Panc1 (cell line): ENCODE data around the gene XRCC6. TPM values are rescaled to one million over a fixed set of nuclear protein-coding genes. Genes with fewer than 3 reads are reported as not detected.

Experiments used
- ATAC-seq: fragments of 200-7000 bp; cut with Tn5 transposase; 2 replicates; pipeline ENCODE4 v1.9.1; 2020; ENCODE audit warnings: mild to moderate bottlenecking, moderate library complexity
- BruUV-seq: library from RNA; stranded (reverse); fragments of 400-500 nt; replicated peaks from 2 replicates; lab custom pipeline; 2021; lab: Mats Ljungman, UMichigan
- CTCF ChIA-PET: fragments of 300-600 bp; sonication (Branson Sonifier 250); formaldehyde crosslinking; loops from one replicate; lab custom pipeline; 2022; ENCODE audit warnings: antibody characterized with exemption; lab: Charles Lee
- POLR2A ChIA-PET: fragments of 300-600 bp; sonication (Branson Sonifier 250); formaldehyde crosslinking; loops from one replicate; lab custom pipeline; 2022; ENCODE audit warnings: antibody characterized with exemption; lab: Charles Lee
- DNase-seq: peaks from one replicate; pipeline ENCODE4 v3.0.0-alpha.2; 2010; ENCODE audit warnings: low read depth, low spot score
- H3K27ac ChIP-seq: 2 replicates; pipeline ENCODE4 v1.5.1; 2011; ENCODE audit warnings: mild to moderate bottlenecking, low read length, inconsistent platforms
- H3K27me3 ChIP-seq: fragments of 200-500 bp; sonication (Bioruptor generic); 2 replicates; pipeline ENCODE4 v1.6.0; 2014; ENCODE audit warnings: low read length, inconsistent platforms; ENCODE audit not compliant: control insufficient read depth, insufficient read depth
- H3K36me3 ChIP-seq: fragments of 200-500 bp; sonication (Bioruptor generic); 2 replicates; pipeline ENCODE4 v1.5.1; 2014; ENCODE audit warnings: inconsistent platforms, mild to moderate bottlenecking, low read length, moderate library complexity; ENCODE audit not compliant: control insufficient read depth, insufficient read depth
- H3K4me1 ChIP-seq: 2 replicates; pipeline ENCODE4 v1.5.1; 2011; ENCODE audit warnings: inconsistent platforms, mild to moderate bottlenecking, low read length, moderate library complexity; ENCODE audit not compliant: control insufficient read depth, insufficient read depth
- H3K4me3 ChIP-seq, 2 experiments: 2 replicates each; pipeline ENCODE4 v1.5.1; 2011 to 2012; ENCODE audit warnings: low read depth in 2 of 2, low read length in 2 of 2, mild to moderate bottlenecking in 2 of 2, inconsistent platforms in 1 of 2, moderate library complexity in 1 of 2
- H3K9me3 ChIP-seq: fragments of 200-500 bp; sonication (Bioruptor generic); 2 replicates; pipeline ENCODE4 v1.5.1; 2014; ENCODE audit warnings: low read depth, mild to moderate bottlenecking, inconsistent platforms, low read length, moderate library complexity; ENCODE audit not compliant: control insufficient read depth, insufficient read depth
- POLR2AphosphoS5 ChIP-seq: IDR thresholded peaks from 2 replicates; pipeline ENCODE4 v1.6.1; 2012; ENCODE audit warnings: mild to moderate bottlenecking, low read depth, low read length, moderate library complexity
- SIN3A ChIP-seq: IDR thresholded peaks from 2 replicates; pipeline ENCODE4 v1.6.1; 2012; ENCODE audit warnings: low read depth, mild to moderate bottlenecking, low read length, moderate library complexity, borderline replicate concordance; ENCODE audit not compliant: insufficient read depth
- TCF7L2 ChIP-seq: IDR thresholded peaks from 2 replicates; pipeline ENCODE4 v1.6.1; 2011; ENCODE audit warnings: mild to moderate bottlenecking, low read depth, low read length, inconsistent platforms
- in situ Hi-C: cut with HindIII; loops from 2 replicates; pipeline ENCODE4 v1.10.0; 2016; ENCODE audit warnings: low sequenced_read_pairs, low pct_unique_long_range_greater_than_20kb
- intact Hi-C: fragments of 100-400 bp; cut with micrococcal nuclease; formaldehyde crosslinking; loops from one replicate; pipeline ENCODE4 v1.10.0; 2022; ENCODE audit not compliant: unreplicated experiment
- total RNA-seq: library from RNA; stranded (reverse); gene quantifications from one replicate; pipeline ENCODE4 v1.2.1, GENCODE V29; 2021; ENCODE audit not compliant: unreplicated experiment
- TF ChIP-seq, protein P1 (sequence below), 2 experiments: IDR thresholded peaks; 2 replicates each; pipeline ENCODE4 v1.6.1; 2011 to 2012; ENCODE audit warnings: low read depth in 2 of 2, control low read depth in 1 of 2, low read length in 1 of 2, mild to moderate bottlenecking in 1 of 2, moderate library complexity in 1 of 2; ENCODE audit not compliant: insufficient read depth in 1 of 2
- TF ChIP-seq, protein P2 (sequence below): fragments of 450-650 bp; IDR thresholded peaks from 2 replicates; pipeline ENCODE4 v1.5.1; 2017; ENCODE audit warnings: mild to moderate bottlenecking

XRCC6 gene
- total RNA-seq, 1 experiment from 2014 or later = 287 TPM

DNA sequence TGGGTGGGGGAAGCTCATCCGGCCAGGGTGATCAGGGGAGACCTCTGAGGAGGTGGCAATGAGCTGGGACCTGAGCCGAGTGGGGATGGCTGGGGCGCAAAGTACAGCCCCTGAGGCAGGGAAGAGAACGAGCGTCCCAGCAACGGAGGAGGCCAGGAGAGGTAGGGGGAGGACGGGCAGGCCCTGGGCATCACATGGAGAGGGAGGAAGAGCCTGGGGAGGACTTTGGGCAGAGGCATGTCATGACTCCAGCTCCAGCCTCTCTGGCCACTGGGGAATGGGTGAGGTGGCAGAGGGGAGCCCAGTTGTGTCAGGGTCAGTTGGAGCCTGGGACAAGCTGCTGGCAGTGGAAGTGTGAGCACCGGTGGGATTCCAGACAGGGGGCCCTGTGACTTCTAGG, 43.0 kb upstream of the XRCC6 start:
- ATAC-seq = no peak
- ChIA-PET CTCF (interaction anchor here (1.3 kb wide), 1 partner anchor 10 kb away, joined by 3 read pairs; no protein-coding TSS in a partner anchor), POLR2A (no interaction called here)
- Histone ChIP-seq H3K9me3 (no peaks in the 10 kb centered on the region), H3K4me3 (no peak overlapping the region), H3K27ac (no peak overlapping the region), H3K36me3 (no peaks in the 10 kb centered on the region), H3K27me3 (no peaks in the 10 kb centered on the region), H3K4me1 (no peaks in the 10 kb centered on the region; the same call in 1 of the 2 replicates)
- intact Hi-C loops (no loop called here), in situ Hi-C loops (no loop called here)
- no TSS peak for BruUV-seq
- DNase-seq = no peak
- TF ChIP-seq POLR2AphosphoS5 = no peak
- no peak for TF ChIP-seq TCF7L2
- TF ChIP-seq, protein P1, sequence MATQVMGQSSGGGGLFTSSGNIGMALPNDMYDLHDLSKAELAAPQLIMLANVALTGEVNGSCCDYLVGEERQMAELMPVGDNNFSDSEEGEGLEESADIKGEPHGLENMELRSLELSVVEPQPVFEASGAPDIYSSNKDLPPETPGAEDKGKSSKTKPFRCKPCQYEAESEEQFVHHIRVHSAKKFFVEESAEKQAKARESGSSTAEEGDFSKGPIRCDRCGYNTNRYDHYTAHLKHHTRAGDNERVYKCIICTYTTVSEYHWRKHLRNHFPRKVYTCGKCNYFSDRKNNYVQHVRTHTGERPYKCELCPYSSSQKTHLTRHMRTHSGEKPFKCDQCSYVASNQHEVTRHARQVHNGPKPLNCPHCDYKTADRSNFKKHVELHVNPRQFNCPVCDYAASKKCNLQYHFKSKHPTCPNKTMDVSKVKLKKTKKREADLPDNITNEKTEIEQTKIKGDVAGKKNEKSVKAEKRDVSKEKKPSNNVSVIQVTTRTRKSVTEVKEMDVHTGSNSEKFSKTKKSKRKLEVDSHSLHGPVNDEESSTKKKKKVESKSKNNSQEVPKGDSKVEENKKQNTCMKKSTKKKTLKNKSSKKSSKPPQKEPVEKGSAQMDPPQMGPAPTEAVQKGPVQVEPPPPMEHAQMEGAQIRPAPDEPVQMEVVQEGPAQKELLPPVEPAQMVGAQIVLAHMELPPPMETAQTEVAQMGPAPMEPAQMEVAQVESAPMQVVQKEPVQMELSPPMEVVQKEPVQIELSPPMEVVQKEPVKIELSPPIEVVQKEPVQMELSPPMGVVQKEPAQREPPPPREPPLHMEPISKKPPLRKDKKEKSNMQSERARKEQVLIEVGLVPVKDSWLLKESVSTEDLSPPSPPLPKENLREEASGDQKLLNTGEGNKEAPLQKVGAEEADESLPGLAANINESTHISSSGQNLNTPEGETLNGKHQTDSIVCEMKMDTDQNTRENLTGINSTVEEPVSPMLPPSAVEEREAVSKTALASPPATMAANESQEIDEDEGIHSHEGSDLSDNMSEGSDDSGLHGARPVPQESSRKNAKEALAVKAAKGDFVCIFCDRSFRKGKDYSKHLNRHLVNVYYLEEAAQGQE (IDR thresholded peaks at IDR 0.05; ENCODE audit: insufficient read depth in 1 of 2, low read depth in 2 of 2, low read length in 1 of 2) = no peak

DNA sequence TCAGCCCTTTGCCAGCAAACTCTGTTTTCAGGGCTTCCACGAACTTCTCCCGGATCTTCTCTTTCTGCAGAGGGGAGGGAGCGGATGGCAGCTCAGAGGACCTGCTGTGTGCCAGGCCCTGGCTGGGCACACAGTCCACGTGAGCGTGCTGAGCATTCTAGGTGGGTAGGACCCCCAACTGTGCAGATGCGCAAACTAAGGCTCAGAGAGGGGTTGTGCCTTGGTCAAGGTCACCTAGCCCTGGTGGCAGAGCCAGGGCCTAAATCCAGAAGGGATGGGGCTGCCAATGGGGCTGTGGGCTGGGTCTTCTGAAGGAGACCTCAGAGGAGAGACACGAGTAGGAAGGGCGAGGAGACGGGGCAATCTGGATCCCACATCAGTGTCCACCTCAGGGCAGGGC, 42.3 kb upstream of the XRCC6 start:
- no peaks in the 10 kb centered on the region for H3K36me3 ChIP-seq
- no peak overlapping the region for H3K27ac ChIP-seq
- intact Hi-C loops (no loop called here), in situ Hi-C loops (no loop called here)
- ChIA-PET POLR2A (no interaction called here), CTCF (no interaction called here)
- no peaks in the 10 kb centered on the region; the same call in 1 of the 2 replicates for H3K4me1 ChIP-seq
- H3K4me3 ChIP-seq = no peak overlapping the region
- no TSS peak for BruUV-seq
- no peak for DNase-seq
- TF ChIP-seq, protein P2, sequence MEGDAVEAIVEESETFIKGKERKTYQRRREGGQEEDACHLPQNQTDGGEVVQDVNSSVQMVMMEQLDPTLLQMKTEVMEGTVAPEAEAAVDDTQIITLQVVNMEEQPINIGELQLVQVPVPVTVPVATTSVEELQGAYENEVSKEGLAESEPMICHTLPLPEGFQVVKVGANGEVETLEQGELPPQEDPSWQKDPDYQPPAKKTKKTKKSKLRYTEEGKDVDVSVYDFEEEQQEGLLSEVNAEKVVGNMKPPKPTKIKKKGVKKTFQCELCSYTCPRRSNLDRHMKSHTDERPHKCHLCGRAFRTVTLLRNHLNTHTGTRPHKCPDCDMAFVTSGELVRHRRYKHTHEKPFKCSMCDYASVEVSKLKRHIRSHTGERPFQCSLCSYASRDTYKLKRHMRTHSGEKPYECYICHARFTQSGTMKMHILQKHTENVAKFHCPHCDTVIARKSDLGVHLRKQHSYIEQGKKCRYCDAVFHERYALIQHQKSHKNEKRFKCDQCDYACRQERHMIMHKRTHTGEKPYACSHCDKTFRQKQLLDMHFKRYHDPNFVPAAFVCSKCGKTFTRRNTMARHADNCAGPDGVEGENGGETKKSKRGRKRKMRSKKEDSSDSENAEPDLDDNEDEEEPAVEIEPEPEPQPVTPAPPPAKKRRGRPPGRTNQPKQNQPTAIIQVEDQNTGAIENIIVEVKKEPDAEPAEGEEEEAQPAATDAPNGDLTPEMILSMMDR = no peak
- TF ChIP-seq TCF7L2 (no peak), SIN3A (no peak), POLR2AphosphoS5 (no peak)
- TF ChIP-seq, protein P1 (IDR thresholded peaks at IDR 0.05; ENCODE audit: insufficient read depth in 1 of 2, low read depth in 2 of 2, low read length in 1 of 2) = no peak
- no peaks in the 10 kb centered on the region for H3K27me3 ChIP-seq
- H3K9me3 ChIP-seq = no peaks in the 10 kb centered on the region
- no peak for ATAC-seq
